DND-41 (cell line): Measurements from ENCODE around the gene AFAP1.

Experiments
- ATAC-seq: fragments of 200-7000 bp; cut with Tn5 transposase; 3 replicates; pipeline ENCODE4 v1.9.1; 2021; ENCODE audit warnings: low read depth; ENCODE audit not compliant: insufficient read depth
- DNase-seq: peaks from one replicate; pipeline ENCODE4 v3.0.0-alpha.2; 2020
- H2AFZ ChIP-seq: 2 replicates; pipeline ENCODE4 v1.6.0; 2012; ENCODE audit warnings: low read depth, low read length
- H3K27ac ChIP-seq: 2 replicates; pipeline ENCODE4 v1.5.1; 2012; ENCODE audit warnings: low read length, inconsistent platforms
- H3K27me3 ChIP-seq: fragments of 200-600 bp; sonication (generic); 2 replicates; pipeline ENCODE4 v1.6.0; 2012; ENCODE audit warnings: low read length, mild to moderate bottlenecking, inconsistent platforms; ENCODE audit not compliant: insufficient read depth, poor library complexity
- H3K36me3 ChIP-seq: 2 replicates; pipeline ENCODE4 v1.5.1; 2012; ENCODE audit warnings: low read length, inconsistent platforms; ENCODE audit not compliant: insufficient read depth
- H3K4me1 ChIP-seq: 2 replicates; pipeline ENCODE4 v1.5.1; 2012; ENCODE audit warnings: mild to moderate bottlenecking, low read length; ENCODE audit not compliant: insufficient read depth
- H3K4me2 ChIP-seq: 2 replicates; pipeline ENCODE4 v1.6.0; 2012; ENCODE audit warnings: mild to moderate bottlenecking, moderate library complexity, low read length, inconsistent platforms; ENCODE audit not compliant: insufficient read depth
- H3K4me3 ChIP-seq, 2 experiments: fragments of 200-600 bp in 1 of 2; shearing (Covaris generic) in 1 of 2; 2 replicates each; pipeline ENCODE4 v1.5.1; 2012 to 2016; ENCODE audit warnings: inconsistent platforms in 2 of 2, low read length in 2 of 2, mild to moderate bottlenecking in 2 of 2, low read depth in 1 of 2, moderate library complexity in 1 of 2
- H3K79me2 ChIP-seq: 2 replicates; pipeline ENCODE4 v1.6.0; 2012; ENCODE audit warnings: low read length, inconsistent platforms; ENCODE audit not compliant: insufficient read depth
- H3K9ac ChIP-seq: 2 replicates; pipeline ENCODE4 v1.6.0; 2012; ENCODE audit warnings: low read depth, mild to moderate bottlenecking, inconsistent platforms, low read length, moderate library complexity
- H3K9me3 ChIP-seq: 2 replicates; pipeline ENCODE4 v1.5.1; 2012; ENCODE audit warnings: low read length, moderate library complexity, mild to moderate bottlenecking, inconsistent platforms; ENCODE audit not compliant: insufficient read depth, severe bottlenecking
- H4K20me1 ChIP-seq: 2 replicates; pipeline ENCODE4 v1.6.0; 2012; ENCODE audit warnings: low read length; ENCODE audit not compliant: insufficient read depth
- CTCF ChIP-seq: IDR thresholded peaks from 2 replicates; pipeline ENCODE4 v1.5.1; 2012; ENCODE audit warnings: borderline replicate concordance, low read length, moderate library complexity, mild to moderate bottlenecking; ENCODE audit not compliant: poor library complexity, severe bottlenecking; ENCODE audit errors: extremely low read depth
- EZH2 ChIP-seq: IDR thresholded peaks from 3 replicates; pipeline ENCODE4 v1.6.1; 2012; ENCODE audit warnings: borderline replicate concordance, low read depth, mild to moderate bottlenecking, moderate library complexity, low read length, inconsistent platforms; ENCODE audit not compliant: severe bottlenecking

AFAP1 gene

GRCh38 chr4:7985891-7986441, 46.3 kb upstream of the AFAP1 start:
- ATAC-seq (no peak), DNase-seq (no peak)
- 0 out of 2 replicates have a peak, but pooled peaks cover 2% of the 10 kb centered on the region for H4K20me1 ChIP-seq
- no peak overlapping the region for H3K27ac ChIP-seq
- no peak for TF ChIP-seq EZH2
- no peak for TF ChIP-seq CTCF
- no peaks in the 10 kb centered on the region for H3K9me3 ChIP-seq
- no peaks in the 10 kb centered on the region for H3K4me1 ChIP-seq
- H3K27me3 ChIP-seq, result no peaks in the 10 kb centered on the region
- no peaks in the 10 kb centered on the region for H3K79me2 ChIP-seq
- no peaks in the 10 kb centered on the region for H3K36me3 ChIP-seq
- no peak overlapping the region for H3K4me2 ChIP-seq
- no peak overlapping the region for H3K9ac ChIP-seq
- H3K4me3 ChIP-seq, result no peak overlapping the region
- no peak overlapping the region for H2AFZ ChIP-seq

GRCh38 chr4:7985072-7985471, 45.4 kb upstream of the AFAP1 start:
- no peaks in the 10 kb centered on the region for H3K36me3 ChIP-seq
- H4K20me1 ChIP-seq, result 0 out of 2 replicates have a peak, but pooled peaks cover 2% of the 10 kb centered on the region
- H3K4me2 ChIP-seq, result no peak overlapping the region
- no peak overlapping the region for H3K27ac ChIP-seq
- TF ChIP-seq EZH2 (no peak), CTCF (no peak)
- H3K27me3 ChIP-seq, result no peaks in the 10 kb centered on the region
- no peak for ATAC-seq
- no peaks in the 10 kb centered on the region for H3K9me3 ChIP-seq
- no peak for DNase-seq
- H2AFZ ChIP-seq, result no peak overlapping the region
- H3K4me3 ChIP-seq, result no peak overlapping the region
- no peaks in the 10 kb centered on the region for H3K79me2 ChIP-seq
- H3K9ac ChIP-seq, result no peak overlapping the region
- no peaks in the 10 kb centered on the region for H3K4me1 ChIP-seq

GRCh38 chr4:7984286-7984925, 44.7 kb upstream of the AFAP1 start:
- Histone ChIP-seq H2AFZ (no peak overlapping the region), H3K27ac (no peak overlapping the region), H3K4me1 (no peaks in the 10 kb centered on the region), H3K4me2 (no peak overlapping the region), H3K9me3 (no peaks in the 10 kb centered on the region), H4K20me1 (0 out of 2 replicates have a peak, but pooled peaks cover 2% of the 10 kb centered on the region), H3K79me2 (no peaks in the 10 kb centered on the region), H3K27me3 (peaks cover 5% of the 10 kb centered on the region), H3K36me3 (no peaks in the 10 kb centered on the region), H3K9ac (no peak overlapping the region), H3K4me3 (no peak overlapping the region)
- DNase-seq (no peak), ATAC-seq (no peak)
- TF ChIP-seq EZH2 (no peak), CTCF (no peak)
